ENCODE data around the gene PCDHGA5. TPM values are rescaled to one million over a fixed set of nuclear protein-coding genes. Genes with fewer than 3 reads are reported as not detected.

The PCDHGA5 gene
- total and polyA plus RNA-seq, 2 of the 8 experiments (the other 6 are each of a cell fraction or from before 2014, with no cell fraction given) = 1.1 to 1.3 TPM

- TF ChIP-seq GTF2F1 (IDR thresholded peaks at IDR 0.05; ENCODE audit: borderline replicate concordance, low read depth, low read length) = no peak
Observed at GRCh38 chr5:141403387-141403786, 39.4 kb downstream of the PCDHGA5 start (continued).

Data from H1 (cell line).